Measurements from ENCODE around the gene ZNF407. TPM values are rescaled to one million over a fixed set of nuclear protein-coding genes. Genes with fewer than 3 reads are reported as not detected.

Gene ZNF407
- total RNA-seq, 4 donors from 2014 or later: 18.1 to 29.1 (median 19.7) TPM

GRCh38 chr18:75045272-75045671 is 447.6 kb downstream of the ZNF407 start:
- H3K27me3 ChIP-seq: no peaks in the 10 kb centered on the region
- H3K27ac ChIP-seq: no peak overlapping the region
- no peak for ATAC-seq
- H3K4me3 ChIP-seq: no peak overlapping the region
- H3K9me3 ChIP-seq: no peaks in the 10 kb centered on the region
- TF ChIP-seq POLR2AphosphoS5 (IDR thresholded peaks at IDR 0.05) (no peak), EP300 (IDR thresholded peaks at IDR 0.05) (no peak), POLR2A (IDR thresholded peaks at IDR 0.05) (no peak)
- TF ChIP-seq, protein P1, sequence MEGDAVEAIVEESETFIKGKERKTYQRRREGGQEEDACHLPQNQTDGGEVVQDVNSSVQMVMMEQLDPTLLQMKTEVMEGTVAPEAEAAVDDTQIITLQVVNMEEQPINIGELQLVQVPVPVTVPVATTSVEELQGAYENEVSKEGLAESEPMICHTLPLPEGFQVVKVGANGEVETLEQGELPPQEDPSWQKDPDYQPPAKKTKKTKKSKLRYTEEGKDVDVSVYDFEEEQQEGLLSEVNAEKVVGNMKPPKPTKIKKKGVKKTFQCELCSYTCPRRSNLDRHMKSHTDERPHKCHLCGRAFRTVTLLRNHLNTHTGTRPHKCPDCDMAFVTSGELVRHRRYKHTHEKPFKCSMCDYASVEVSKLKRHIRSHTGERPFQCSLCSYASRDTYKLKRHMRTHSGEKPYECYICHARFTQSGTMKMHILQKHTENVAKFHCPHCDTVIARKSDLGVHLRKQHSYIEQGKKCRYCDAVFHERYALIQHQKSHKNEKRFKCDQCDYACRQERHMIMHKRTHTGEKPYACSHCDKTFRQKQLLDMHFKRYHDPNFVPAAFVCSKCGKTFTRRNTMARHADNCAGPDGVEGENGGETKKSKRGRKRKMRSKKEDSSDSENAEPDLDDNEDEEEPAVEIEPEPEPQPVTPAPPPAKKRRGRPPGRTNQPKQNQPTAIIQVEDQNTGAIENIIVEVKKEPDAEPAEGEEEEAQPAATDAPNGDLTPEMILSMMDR (IDR thresholded peaks at IDR 0.05): no peak
- peaks cover 0 to 26% (median 0%) of the 10 kb centered on the region in 3 donors for H3K4me1 ChIP-seq
- WGBS, 2 donors (ENCODE audit: low coverage in 1 of 2): 70% methylated on average over 4 of the region's 4 CpGs
- H3K36me3 ChIP-seq: no peaks in the 10 kb centered on the region

GRCh38 chr18:75047240-75047961 is 449.7 kb downstream of the ZNF407 start:
- Histone ChIP-seq H3K9me3 (no peaks in the 10 kb centered on the region), H3K4me1 (peaks cover 0 to 26% (median 0%) of the 10 kb centered on the region in 3 donors), H3K36me3 (no peaks in the 10 kb centered on the region), H3K4me3 (no peak overlapping the region), H3K27ac (peak overlapping the region in 2 of 4 donors; percentile 13 to 29), H3K27me3 (no peaks in the 10 kb centered on the region)
- ATAC-seq: no peak
- no peak for TF ChIP-seq POLR2AphosphoS5 (IDR thresholded peaks at IDR 0.05)
- TF ChIP-seq EP300 (IDR thresholded peaks at IDR 0.05): no peak
- no peak for TF ChIP-seq POLR2A (IDR thresholded peaks at IDR 0.05)
- TF ChIP-seq, protein P1 (IDR thresholded peaks at IDR 0.05): no peak
- 78 to 79% methylated on average over 6 to 12 of the region's 12 CpGs for WGBS, 2 donors (ENCODE audit: low coverage in 1 of 2)

DNA sequence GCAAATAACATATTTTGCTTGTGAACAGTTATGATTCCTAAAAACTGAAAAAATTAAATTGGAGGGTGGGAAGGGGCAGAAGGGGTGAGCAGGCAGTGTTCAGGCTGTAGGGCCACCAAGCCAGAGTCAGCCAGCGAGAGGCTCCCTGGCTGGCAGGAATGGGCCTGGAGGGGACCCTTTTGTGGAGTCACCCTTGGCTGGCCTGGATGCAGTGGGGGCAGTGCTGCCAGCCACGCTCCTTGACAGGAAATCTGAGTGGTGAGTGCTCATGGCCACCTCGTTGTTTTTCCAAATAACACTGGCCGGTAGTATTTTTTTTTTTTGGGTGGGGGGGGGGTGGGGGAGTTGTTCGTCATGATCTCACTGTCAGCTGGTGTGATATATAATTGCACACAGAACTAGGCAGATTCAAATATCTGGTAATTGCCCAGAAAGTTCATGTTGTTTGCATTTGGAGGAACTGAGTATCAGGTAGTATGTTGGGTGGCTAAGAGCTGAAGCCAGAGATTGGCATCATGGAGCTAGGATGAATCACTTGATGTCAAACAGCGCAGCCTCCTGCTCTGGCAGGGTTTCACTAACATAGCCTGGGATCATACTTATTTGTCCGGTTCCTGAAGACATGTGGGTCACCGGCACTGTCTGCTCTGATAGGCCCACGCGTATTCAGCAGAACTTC is 451.2 kb downstream of the ZNF407 start:
- no peaks in the 10 kb centered on the region for H3K36me3 ChIP-seq
- no peak for ATAC-seq
- H3K4me3 ChIP-seq: no peak overlapping the region
- H3K9me3 ChIP-seq: no peaks in the 10 kb centered on the region
- peaks cover 0 to 26% (median 0%) of the 10 kb centered on the region in 3 donors for H3K4me1 ChIP-seq
- no peak for TF ChIP-seq EP300 (IDR thresholded peaks at IDR 0.05)
- no peak for TF ChIP-seq POLR2AphosphoS5 (IDR thresholded peaks at IDR 0.05)
- TF ChIP-seq POLR2A (IDR thresholded peaks at IDR 0.05): no peak
- TF ChIP-seq, protein P1 (IDR thresholded peaks at IDR 0.05): no peak
- H3K27me3 ChIP-seq: no peaks in the 10 kb centered on the region
- H3K27ac ChIP-seq: no peak overlapping the region
- 91 to 100% methylated on average over 5 to 6 of the region's 10 CpGs for WGBS, 2 donors (ENCODE audit: low coverage in 1 of 2)

GRCh38 chr18:75049455-75049789 is 451.8 kb downstream of the ZNF407 start:
- Histone ChIP-seq H3K27ac (no peak overlapping the region), H3K9me3 (no peaks in the 10 kb centered on the region)
- no peak for ATAC-seq

More at GRCh38 chr18:75049455-75049789, 451.8 kb downstream of the ZNF407 start:
- TF ChIP-seq POLR2AphosphoS5 (IDR thresholded peaks at IDR 0.05): no peak
- no peak for TF ChIP-seq EP300 (IDR thresholded peaks at IDR 0.05)
- TF ChIP-seq, protein P1 (IDR thresholded peaks at IDR 0.05): no peak
- TF ChIP-seq POLR2A (IDR thresholded peaks at IDR 0.05): no peak
- Histone ChIP-seq H3K36me3 (no peaks in the 10 kb centered on the region), H3K4me1 (peaks cover 0 to 26% (median 0%) of the 10 kb centered on the region in 3 donors), H3K27me3 (no peaks in the 10 kb centered on the region), H3K4me3 (no peak overlapping the region)
- WGBS, 2 donors (ENCODE audit: low coverage in 1 of 2): 89 to 97% methylated on average over 3 to 4 of the region's 4 CpGs

Data from gastroesophageal sphincter (tissue), 4 donors.